A204.1 (cell line): ENCODE results near the gene INPP5D.
"Not testable (repeated sequence)": the region's sequence is repeated elsewhere in the genome, so short reads cannot be mapped to it uniquely, and the experiment has no call there.

Experiments used
- FAIRE-seq: peaks from 2 replicates; lab custom pipeline; 2012; peaks lifted over from hg19 to GRCh38; lab: Jason Lieb, UNC

INPP5D gene

GRCh38 chr2:233059797-233060500 lies at the start of gene INPP5D:
Gene INPP5D, plus strand, starts transcription at chr2:233060342. Its CDS starts 137 bp downstream, at chr2:233060479.
- FAIRE-seq, result no peak

DNA sequence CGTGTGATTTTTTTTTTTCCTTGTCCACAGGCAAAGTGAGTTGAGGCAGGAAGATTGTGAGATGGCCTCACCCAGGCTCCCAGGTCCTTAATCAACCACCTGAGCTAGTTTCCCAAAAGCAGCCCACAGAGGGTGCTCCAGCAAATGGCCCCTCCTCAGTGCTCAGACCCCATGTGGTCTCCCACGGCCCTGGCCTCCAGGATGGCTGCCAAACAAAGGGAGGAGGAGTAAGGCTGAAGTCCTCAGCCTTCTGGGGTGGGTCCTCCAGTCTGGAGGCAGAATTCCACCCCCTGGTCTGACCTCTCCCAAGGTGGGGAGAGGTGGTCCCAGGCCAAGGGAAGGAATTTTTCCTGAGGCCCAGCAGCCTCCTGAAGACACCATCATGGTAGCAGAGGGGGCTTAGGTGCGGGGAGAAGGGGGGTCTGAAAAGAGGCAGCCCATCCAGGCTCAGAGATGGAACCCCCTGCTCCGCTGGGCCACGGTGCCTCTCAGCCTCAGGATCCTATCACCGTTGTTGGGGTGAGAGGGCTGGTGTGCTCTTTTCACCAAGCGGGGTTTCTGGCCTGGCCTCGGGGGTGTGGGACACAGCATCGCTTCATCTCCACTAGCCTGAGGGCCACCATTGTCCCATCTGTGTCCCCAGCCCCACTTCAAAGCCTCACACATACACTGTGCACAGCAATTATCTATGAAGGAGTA lies 49.4 kb upstream of the INPP5D start:
- no peak for FAIRE-seq

GRCh38 chr2:233011268-233011650 lies 48.9 kb upstream of the INPP5D start:
- FAIRE-seq, result no peak

- no peak for FAIRE-seq
These were observed 48.4 kb upstream of the INPP5D start for GRCh38 chr2:233011702-233012131.

DNA sequence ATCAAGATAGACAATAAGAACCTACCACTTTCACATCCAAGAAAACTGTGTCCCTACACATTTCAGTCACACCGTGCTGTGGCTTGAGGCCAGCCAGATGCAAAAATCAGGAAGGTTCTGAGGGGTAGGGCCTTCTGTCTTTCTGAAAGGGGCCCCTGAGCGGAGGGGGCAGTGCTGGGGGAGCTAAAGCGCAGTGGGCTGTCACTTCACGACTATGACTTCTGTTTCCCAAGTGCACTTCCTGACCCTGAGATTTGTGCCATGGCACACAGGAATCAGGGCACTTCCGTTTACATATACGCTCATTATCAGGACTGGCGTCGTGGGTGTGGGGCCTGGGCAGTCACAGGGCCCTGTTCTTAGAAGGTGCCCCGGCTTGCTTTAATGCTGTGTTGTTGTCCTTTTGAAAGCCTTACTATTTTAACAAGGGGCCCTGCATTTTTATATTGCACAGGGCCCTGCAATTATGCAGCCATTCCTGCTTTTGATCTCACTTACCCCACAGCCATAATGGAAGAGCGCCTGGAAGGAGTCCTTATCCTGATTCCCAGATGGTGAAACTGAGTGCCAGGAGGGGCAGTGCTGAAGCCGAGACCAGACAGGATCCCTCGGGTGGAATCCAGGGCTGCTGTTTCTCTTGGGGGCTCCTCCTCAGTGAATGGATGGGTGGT lies 47.7 kb upstream of the INPP5D start:
- FAIRE-seq, result no peak

DNA sequence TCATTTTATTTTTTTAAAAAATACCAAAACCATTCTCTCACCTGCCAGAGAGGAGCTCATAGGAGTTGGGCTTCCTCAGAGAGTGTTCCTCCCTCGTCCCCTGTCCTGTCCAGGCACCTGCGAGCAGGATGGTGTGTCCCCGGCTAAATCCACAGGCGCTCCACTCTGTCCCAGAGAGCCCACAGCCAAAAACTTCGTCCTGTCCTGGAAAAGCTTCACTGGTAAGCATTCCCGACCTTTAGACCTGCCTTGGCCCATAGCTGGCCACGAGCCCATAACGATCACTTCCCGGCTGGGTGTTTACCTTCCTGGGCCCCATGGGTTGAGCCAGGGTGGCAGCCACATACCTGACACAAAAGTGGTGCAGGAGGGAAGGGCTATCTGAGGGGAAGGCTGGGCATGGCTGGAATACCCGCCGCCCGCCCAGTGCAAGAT lies 47.1 kb upstream of the INPP5D start, which contains the start of gene NGEF:
TSS of gene NGEF (minus strand) at position 230 of the 435 bp plus-strand sequence. CDS start 38,366 bp downstream, outside the sequence.
- no peak for FAIRE-seq

- no peak for FAIRE-seq
These were observed 46.5 kb upstream of the INPP5D start for GRCh38 chr2:233013650-233014049.

- FAIRE-seq, result no peak
These were observed 45.0 kb upstream of the INPP5D start for GRCh38 chr2:233015019-233015645.

GRCh38 chr2:233017947-233018346 lies 42.2 kb upstream of the INPP5D start:
- FAIRE-seq, result no peak

- FAIRE-seq, result not testable (repeated sequence)
These were observed 40.5 kb upstream of the INPP5D start for GRCh38 chr2:233019610-233020009.

DNA sequence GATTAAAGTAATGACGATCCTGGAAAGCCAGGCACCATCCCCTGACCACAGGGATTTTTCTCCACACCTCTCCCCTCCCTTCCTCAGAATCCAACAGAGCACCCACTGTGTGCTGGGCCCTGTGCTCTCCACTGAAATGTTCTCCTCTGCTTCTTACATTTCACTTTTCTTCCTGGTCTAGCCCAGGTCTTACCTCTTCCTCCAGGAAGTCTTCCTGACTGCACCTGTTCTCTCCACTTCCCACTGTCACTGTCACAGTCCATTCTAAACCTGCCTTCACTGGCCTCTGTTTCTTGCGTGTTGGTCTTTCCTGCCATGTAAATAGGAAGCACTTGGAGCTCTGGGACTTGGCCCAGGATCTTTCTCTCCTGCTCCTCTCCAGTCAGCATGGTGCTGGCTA lies 39.7 kb upstream of the INPP5D start:
- FAIRE-seq, result no peak

DNA sequence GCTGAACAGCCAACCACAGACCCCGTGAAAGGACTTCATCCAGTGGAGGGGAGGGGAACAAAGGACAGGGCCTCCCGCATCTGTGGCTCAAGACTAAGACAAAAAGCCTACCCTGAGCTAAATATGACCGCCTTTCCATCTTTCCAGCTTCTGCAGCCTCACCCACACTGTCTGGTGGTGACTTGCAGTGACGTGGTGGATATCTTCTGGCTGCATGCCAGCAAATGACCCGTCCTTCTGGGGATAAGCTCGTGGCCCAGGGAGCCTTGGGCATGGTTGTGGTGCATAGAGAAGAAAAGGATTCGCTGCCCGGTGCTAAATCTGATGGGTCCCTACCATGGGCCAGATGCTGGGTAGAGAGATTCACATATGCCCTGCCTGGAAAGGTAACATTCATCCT lies 38.4 kb upstream of the INPP5D start:
- FAIRE-seq, result no peak

DNA sequence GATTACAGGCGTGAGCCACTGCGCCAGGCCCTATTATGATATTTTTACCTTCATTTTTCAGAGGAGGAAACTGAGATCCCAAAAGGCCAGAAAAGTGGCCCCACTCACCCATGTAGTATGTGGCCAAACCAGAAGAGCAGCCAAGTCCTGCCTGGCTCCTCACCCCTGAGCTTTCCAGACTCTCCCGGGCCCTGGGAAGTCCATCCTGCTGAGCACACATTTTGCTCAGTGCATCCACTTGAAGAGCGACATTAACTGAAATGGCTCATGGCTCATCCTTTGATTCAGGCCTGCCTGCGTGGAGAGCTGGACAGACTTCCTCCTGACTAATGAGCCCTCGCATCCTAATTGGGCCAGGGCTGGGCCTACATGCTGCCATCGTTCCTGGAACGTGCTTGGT lies 37.6 kb upstream of the INPP5D start:
- no peak for FAIRE-seq

- no peak for FAIRE-seq
These were observed 37.0 kb upstream of the INPP5D start for GRCh38 chr2:233023007-233023760.

DNA sequence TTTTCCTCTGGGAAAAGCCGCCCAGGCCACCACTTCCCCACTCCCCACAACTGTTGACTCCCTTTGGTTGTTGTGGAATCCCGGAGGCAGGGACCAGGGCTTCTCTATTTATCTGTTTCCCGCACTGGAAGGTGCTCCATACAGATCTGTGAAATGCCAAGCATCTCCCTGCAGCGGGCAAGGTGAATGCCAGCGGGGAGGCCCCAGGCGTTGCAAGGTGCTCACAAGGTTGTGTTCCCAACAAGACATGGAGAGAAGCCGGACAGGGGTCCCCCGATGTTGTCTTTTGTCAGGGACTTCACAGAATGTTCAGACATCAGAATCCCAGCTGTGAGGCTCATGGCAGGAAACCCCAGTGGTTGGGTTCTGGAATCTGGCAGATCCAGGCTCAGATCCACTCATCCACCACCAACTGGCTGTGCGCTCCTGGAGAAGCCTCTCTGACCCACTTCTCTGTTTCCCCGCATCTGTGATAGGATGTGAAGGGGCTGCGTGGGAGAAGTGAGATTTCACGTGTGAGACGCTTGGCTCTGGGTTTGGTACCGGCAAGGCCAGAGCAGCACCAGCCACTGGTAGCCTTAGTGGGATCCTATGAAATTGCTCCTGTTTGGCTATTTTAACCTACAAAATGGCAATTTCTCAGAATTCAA lies 36.3 kb upstream of the INPP5D start:
- FAIRE-seq, result no peak

DNA sequence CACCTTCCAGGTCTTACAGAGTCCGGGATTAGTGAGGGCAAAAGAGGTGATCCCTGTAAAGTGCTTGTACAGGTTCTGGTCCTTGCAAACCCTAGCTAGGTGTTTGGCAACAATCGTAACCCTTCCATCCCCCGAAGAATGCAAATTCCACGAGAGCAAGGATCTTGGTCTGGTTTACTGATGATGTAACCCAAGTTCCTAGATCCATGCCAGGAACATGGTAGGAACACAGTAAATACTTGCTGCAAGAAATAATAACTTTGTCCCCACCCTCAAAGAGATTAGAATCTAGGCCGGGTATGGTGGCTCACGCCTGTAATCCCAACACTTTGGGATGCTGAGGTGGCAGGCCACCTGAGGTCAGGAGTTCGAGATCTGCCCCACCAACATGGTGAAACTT lies 34.4 kb upstream of the INPP5D start:
- FAIRE-seq, result no peak

DNA sequence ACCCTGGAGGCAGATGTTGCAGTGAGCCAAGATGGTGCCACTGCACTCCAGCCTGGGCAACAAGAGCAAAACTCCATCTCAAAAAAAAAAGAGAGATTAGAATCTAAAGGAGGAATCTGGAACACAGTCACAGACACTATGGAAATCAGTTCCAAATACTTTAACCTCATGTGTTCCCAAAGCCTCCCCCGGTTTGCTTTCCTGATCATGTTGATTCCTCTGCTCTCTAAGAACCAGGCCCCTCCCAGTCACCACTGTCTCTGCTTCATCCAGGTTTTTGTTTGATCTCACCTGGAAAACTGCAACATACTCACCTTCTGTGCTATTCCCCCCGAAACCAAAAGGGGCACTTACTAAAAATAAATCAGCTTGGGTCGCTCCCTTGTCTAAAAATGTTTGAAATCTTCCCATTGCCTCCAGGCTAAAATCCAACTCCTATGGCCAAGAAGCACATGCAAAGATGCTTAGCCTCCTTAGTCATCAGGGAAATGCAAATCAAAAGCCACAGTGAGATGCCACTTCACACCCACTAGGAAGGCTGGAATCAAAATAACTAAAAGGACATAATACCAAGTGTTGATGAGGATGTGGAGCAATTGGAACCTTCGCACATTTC lies 33.8 kb upstream of the INPP5D start:
- FAIRE-seq, result no peak

- FAIRE-seq, result no peak
These were observed 30.8 kb upstream of the INPP5D start for GRCh38 chr2:233029321-233029720.

DNA sequence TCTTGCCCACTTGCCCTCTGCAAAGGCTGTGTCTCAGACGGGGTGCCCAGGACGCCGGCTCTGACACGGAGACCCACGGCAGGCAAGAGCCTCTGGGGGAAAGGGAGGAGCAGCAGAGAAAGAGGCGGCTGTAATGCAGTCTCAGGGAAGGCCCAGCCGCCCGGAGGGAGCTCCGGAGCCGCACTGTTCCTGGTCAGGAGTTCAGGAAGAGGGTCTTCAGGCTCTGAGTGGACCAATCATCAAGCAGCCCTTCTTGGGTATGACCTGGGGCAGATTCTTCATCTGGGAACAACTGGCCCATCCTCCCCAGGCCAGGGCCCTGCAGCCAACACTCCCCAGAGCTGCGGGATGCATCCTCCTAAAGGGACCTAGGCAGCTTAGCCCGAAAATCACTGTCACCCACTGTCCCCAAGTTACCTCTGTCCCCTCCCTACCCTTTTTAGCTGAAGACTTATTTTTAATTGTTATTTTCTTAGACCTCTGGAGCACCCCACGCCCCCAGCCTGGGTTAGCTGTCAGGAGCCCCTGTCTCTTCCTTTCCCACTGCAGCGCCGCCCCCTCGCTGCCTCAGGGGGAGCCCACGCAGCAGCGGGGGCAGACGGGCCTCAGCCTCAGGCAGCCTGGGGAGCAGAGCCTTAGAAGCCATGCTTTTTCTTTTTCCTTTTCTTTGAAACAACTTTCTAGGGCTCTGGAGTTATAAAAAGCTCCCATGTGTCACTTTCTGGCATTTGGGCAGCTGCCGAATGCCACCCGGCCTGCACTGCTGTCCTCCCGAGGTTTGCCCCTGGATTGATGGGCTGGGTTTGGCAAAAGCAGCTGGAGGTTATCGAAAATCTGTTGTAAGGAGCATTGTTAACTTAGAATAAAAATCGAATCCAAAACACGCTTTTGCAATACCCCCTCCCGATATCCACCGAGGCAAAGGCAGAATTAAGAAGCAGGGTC lies 28.3 kb upstream of the INPP5D start:
- no peak for FAIRE-seq
